Inflammatory macrophage treated with lipopolysaccharide for 1 hour (primary cell): Measurements from ENCODE around the gene SLC13A1.
"Not testable (repeated sequence)": the region's sequence is repeated elsewhere in the genome, so short reads cannot be mapped to it uniquely, and the experiment has no call there.

Source experiments
- DNase-seq, 2 donors: peaks; one replicate each; pipeline ENCODE4 v3.0.0-alpha.2; 2020 to 2022

Gene SLC13A1

GRCh38 chr7:123199883-123200282 is at the start of gene SLC13A1:
Gene SLC13A1 (minus strand): TSS chr7:123199969. CDS start chr7:123199946, 23 bp downstream.
- DNase-seq, result no peak

- no peak for DNase-seq
Measured at GRCh38 chr7:123244768-123245167, 45.0 kb upstream of the SLC13A1 start.

- DNase-seq, result no peak
Measured at GRCh38 chr7:123242467-123243092, 42.8 kb upstream of the SLC13A1 start.

- no peak for DNase-seq
Measured at GRCh38 chr7:123241809-123242208, 42.0 kb upstream of the SLC13A1 start.

- DNase-seq, result no peak
Measured at GRCh38 chr7:123231021-123232000, 31.5 kb upstream of the SLC13A1 start.

GRCh38 chr7:123230603-123231002 is 30.8 kb upstream of the SLC13A1 start:
- DNase-seq, result no peak

GRCh38 chr7:123230147-123230546 is 30.4 kb upstream of the SLC13A1 start:
- no peak for DNase-seq

GRCh38 chr7:123229426-123229825 is 29.7 kb upstream of the SLC13A1 start:
- no peak for DNase-seq

- DNase-seq, result not testable (repeated sequence)
Measured at GRCh38 chr7:123227666-123228065, 27.9 kb upstream of the SLC13A1 start.

- DNase-seq, result no peak
Measured at GRCh38 chr7:123220396-123220795, 20.6 kb upstream of the SLC13A1 start.

- no peak for DNase-seq
Measured at GRCh38 chr7:123218866-123219265, 19.1 kb upstream of the SLC13A1 start.

- no peak for DNase-seq
Measured at GRCh38 chr7:123216825-123217224, 17.1 kb upstream of the SLC13A1 start.

GRCh38 chr7:123215350-123215749 is 15.6 kb upstream of the SLC13A1 start:
- DNase-seq, result no peak

GRCh38 chr7:123211545-123211944 is 11.8 kb upstream of the SLC13A1 start:
- no peak for DNase-seq

- DNase-seq, result no peak
Measured at GRCh38 chr7:123210986-123211385, 11.2 kb upstream of the SLC13A1 start.

- no peak for DNase-seq
Measured at GRCh38 chr7:123209786-123210185, 10.0 kb upstream of the SLC13A1 start.

- DNase-seq, result no peak
Measured at GRCh38 chr7:123208793-123209192, 9.0 kb upstream of the SLC13A1 start.

GRCh38 chr7:123204206-123204835 is 4.6 kb upstream of the SLC13A1 start:
- no peak for DNase-seq

GRCh38 chr7:123201901-123202300 is 2.1 kb upstream of the SLC13A1 start:
- DNase-seq, result no peak

GRCh38 chr7:123198668-123199652 is 809 bp downstream of the SLC13A1 start:
- no peak for DNase-seq

- no peak for DNase-seq
Measured at GRCh38 chr7:123198111-123198510, 1.7 kb downstream of the SLC13A1 start.

- no peak for DNase-seq
Measured at GRCh38 chr7:123193235-123193634, 6.5 kb downstream of the SLC13A1 start.
